Erythroblast (primary cell): ENCODE measurements around the gene BRDT.

Experiments used
- GATA1 ChIP-seq: IDR thresholded peaks from 2 replicates; pipeline ENCODE4 v1.6.1; 2011; ENCODE audit warnings: low read depth, mild to moderate bottlenecking, control low read depth, low read length, moderate library complexity
- POLR2A ChIP-seq: IDR thresholded peaks from 2 replicates; pipeline ENCODE4 v1.6.1; 2011; ENCODE audit warnings: mild to moderate bottlenecking, low read length

DNA sequence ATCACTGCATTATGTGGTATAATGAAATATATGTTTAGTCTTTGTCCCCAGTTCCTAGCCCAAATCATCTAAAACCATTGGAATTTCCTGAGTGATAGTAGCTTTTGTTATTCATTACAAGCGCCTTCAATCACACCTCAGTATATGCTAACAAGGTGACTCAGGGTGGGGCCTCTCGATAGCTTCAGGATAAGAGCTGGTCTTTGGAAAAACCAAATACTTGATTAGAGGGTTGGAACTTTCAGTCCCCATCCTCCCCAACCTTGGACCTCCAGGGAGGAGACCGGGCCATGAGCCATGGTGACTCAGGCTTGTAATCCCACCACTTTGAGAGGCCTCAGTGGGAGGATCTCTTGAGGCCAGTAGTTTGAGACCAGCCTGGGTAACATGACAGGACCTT lies 5.1 kb upstream of the BRDT start:
- TF ChIP-seq POLR2A, result no peak
- no peak for TF ChIP-seq GATA1
